Astrocyte (in vitro differentiated cells and primary cell): Measurements from ENCODE around the gene FSTL4. TPM values are rescaled to one million over a fixed set of nuclear protein-coding genes. Genes with fewer than 3 reads are reported as not detected.

ENCODE experiments used
- DNase-seq: peaks from one replicate; pipeline ENCODE4 v3.0.0-alpha.2; 2010; ENCODE audit warnings: low read depth
- FAIRE-seq: peaks from 2 replicates; lab custom pipeline; 2011; peaks lifted over from hg19 to GRCh38; lab: Jason Lieb, UNC
- H2AFZ ChIP-seq: 2 replicates; pipeline ENCODE4 v1.6.0; 2012; ENCODE audit warnings: low read depth, low read length, inconsistent platforms
- H3K27ac ChIP-seq: 2 replicates; pipeline ENCODE4 v1.5.1; 2011; ENCODE audit warnings: low read depth, low read length, inconsistent platforms
- H3K27me3 ChIP-seq: 2 replicates; pipeline ENCODE4 v1.6.0; 2011; ENCODE audit warnings: low read length, inconsistent platforms; ENCODE audit not compliant: insufficient read depth
- H3K36me3 ChIP-seq: 2 replicates; pipeline ENCODE4 v1.5.1; 2011; ENCODE audit warnings: low read length, inconsistent platforms; ENCODE audit not compliant: insufficient read depth
- H3K4me1 ChIP-seq: 2 replicates; pipeline ENCODE4 v1.5.1; 2011; ENCODE audit warnings: low read length, inconsistent platforms; ENCODE audit not compliant: insufficient read depth
- H3K4me2 ChIP-seq: 2 replicates; pipeline ENCODE4 v1.6.0; 2012; ENCODE audit warnings: low read length, inconsistent platforms
- H3K4me3 ChIP-seq: 2 replicates; pipeline ENCODE4 v1.5.1; 2011; ENCODE audit warnings: low read depth, mild to moderate bottlenecking, low read length, inconsistent platforms; ENCODE audit not compliant: insufficient read depth
- H3K79me2 ChIP-seq: 2 replicates; pipeline ENCODE4 v1.6.0; 2012; ENCODE audit warnings: mild to moderate bottlenecking, low read length, inconsistent platforms; ENCODE audit not compliant: insufficient read depth
- H3K9ac ChIP-seq: 2 replicates; pipeline ENCODE4 v1.6.0; 2012; ENCODE audit warnings: mild to moderate bottlenecking, low read length, inconsistent platforms
- H3K9me3 ChIP-seq: 2 replicates; pipeline ENCODE4 v1.5.1; 2012; ENCODE audit warnings: low read depth, mild to moderate bottlenecking, low read length, inconsistent platforms; ENCODE audit not compliant: insufficient read depth
- H4K20me1 ChIP-seq: 2 replicates; pipeline ENCODE4 v1.6.0; 2012; ENCODE audit warnings: low read length, inconsistent platforms; ENCODE audit not compliant: insufficient read depth
- H3K27ac Mint-ChIP-seq: one replicate; pipeline ENCODE4 v1.8.0; 2021; ENCODE audit warnings: mild to moderate bottlenecking, mixed read lengths; ENCODE audit not compliant: unreplicated experiment
- H3K27me3 Mint-ChIP-seq: one replicate; pipeline ENCODE4 v1.8.0; 2021; ENCODE audit warnings: low read depth, mixed read lengths; ENCODE audit not compliant: unreplicated experiment
- H3K36me3 Mint-ChIP-seq: one replicate; pipeline ENCODE4 v1.8.0; 2021; ENCODE audit warnings: low read depth, mixed read lengths; ENCODE audit not compliant: unreplicated experiment
- H3K4me1 Mint-ChIP-seq: one replicate; pipeline ENCODE4 v1.8.0; 2021; ENCODE audit warnings: low read depth, mixed read lengths; ENCODE audit not compliant: unreplicated experiment
- H3K4me3 Mint-ChIP-seq: one replicate; pipeline ENCODE4 v1.8.0; 2021; ENCODE audit warnings: mild to moderate bottlenecking, moderate library complexity, mixed read lengths; ENCODE audit not compliant: unreplicated experiment
- H3K9me3 Mint-ChIP-seq: one replicate; pipeline ENCODE4 v1.8.0; 2021; ENCODE audit warnings: mild to moderate bottlenecking, mixed read lengths; ENCODE audit not compliant: unreplicated experiment
- CTCF ChIP-seq: IDR thresholded peaks from 2 replicates; pipeline ENCODE4 v1.5.1; 2011; ENCODE audit warnings: low read depth, mild to moderate bottlenecking, inconsistent platforms, low read length, moderate library complexity; ENCODE audit not compliant: insufficient read depth
- EZH2 ChIP-seq: IDR thresholded peaks from 2 replicates; pipeline ENCODE4 v1.6.1; 2012; ENCODE audit warnings: mild to moderate bottlenecking, low read length, inconsistent platforms; ENCODE audit not compliant: insufficient read depth
- total RNA-seq: library from RNA; stranded (reverse); gene quantifications from 2 replicates; pipeline ENCODE4 v1.2.1, GENCODE V29; 2021

Gene FSTL4
- total RNA-seq, 1 donor from 2014 or later = not detected

GRCh38 chr5:133397990-133398645 lies 214.2 kb downstream of the FSTL4 start:
- no peak overlapping the region for H3K4me2 ChIP-seq
- no peak overlapping the region for H3K27ac ChIP-seq
- no peak overlapping the region for H3K27ac Mint-ChIP-seq
- H3K9me3 ChIP-seq = no peaks in the 10 kb centered on the region
- H3K27me3 ChIP-seq = no peaks in the 10 kb centered on the region
- no peak for DNase-seq
- no peak for FAIRE-seq
- H3K79me2 ChIP-seq = no peaks in the 10 kb centered on the region
- H3K27me3 Mint-ChIP-seq = peaks cover 29% of the 10 kb centered on the region
- H3K4me1 ChIP-seq = no peaks in the 10 kb centered on the region
- no peaks in the 10 kb centered on the region for H3K36me3 ChIP-seq
- TF ChIP-seq CTCF (no peak), EZH2 (no peak)
- no peaks in the 10 kb centered on the region for H4K20me1 ChIP-seq
- H3K9ac ChIP-seq = no peak overlapping the region
- no peak overlapping the region for H3K4me3 ChIP-seq
- H3K9me3 Mint-ChIP-seq = peaks cover 4% of the 10 kb centered on the region
- H3K36me3 Mint-ChIP-seq = no peaks in the 10 kb centered on the region
- no peak overlapping the region for H3K4me3 Mint-ChIP-seq
- H2AFZ ChIP-seq = no peak overlapping the region
- no peaks in the 10 kb centered on the region for H3K4me1 Mint-ChIP-seq

- DNase-seq = no peak
- H3K9me3 Mint-ChIP-seq = peaks cover 4% of the 10 kb centered on the region
- TF ChIP-seq EZH2 (no peak), CTCF (no peak)
- Histone ChIP-seq H3K4me1 (no peaks in the 10 kb centered on the region), H3K79me2 (no peaks in the 10 kb centered on the region), H3K4me2 (no peak overlapping the region), H3K9ac (no peak overlapping the region), H4K20me1 (no peaks in the 10 kb centered on the region), H3K36me3 (no peaks in the 10 kb centered on the region), H2AFZ (no peak overlapping the region), H3K9me3 (no peaks in the 10 kb centered on the region), H3K27ac (no peak overlapping the region), H3K4me3 (no peak overlapping the region), H3K27me3 (no peaks in the 10 kb centered on the region)
- no peak for FAIRE-seq
- H3K36me3 Mint-ChIP-seq = no peaks in the 10 kb centered on the region
- no peaks in the 10 kb centered on the region for H3K4me1 Mint-ChIP-seq
- no peak overlapping the region for H3K4me3 Mint-ChIP-seq
- no peak overlapping the region for H3K27ac Mint-ChIP-seq
- peaks cover 30% of the 10 kb centered on the region for H3K27me3 Mint-ChIP-seq
Observed at GRCh38 chr5:133397348-133397747, 215.0 kb downstream of the FSTL4 start.

- H3K27me3 ChIP-seq = no peaks in the 10 kb centered on the region
Observed at GRCh38 chr5:133396814-133397213, 215.5 kb downstream of the FSTL4 start.

More at GRCh38 chr5:133396814-133397213, 215.5 kb downstream of the FSTL4 start:
- H2AFZ ChIP-seq = no peak overlapping the region
- H3K9ac ChIP-seq = no peak overlapping the region
- H3K36me3 ChIP-seq = no peaks in the 10 kb centered on the region
- no peak overlapping the region for H3K27ac ChIP-seq
- Mint-ChIP-seq H3K9me3 (peaks cover 5% of the 10 kb centered on the region), H3K27me3 (peaks cover 35% of the 10 kb centered on the region), H3K4me3 (no peak overlapping the region), H3K27ac (no peak overlapping the region), H3K4me1 (no peaks in the 10 kb centered on the region), H3K36me3 (no peaks in the 10 kb centered on the region)
- no peaks in the 10 kb centered on the region for H3K79me2 ChIP-seq
- TF ChIP-seq EZH2 (no peak), CTCF (no peak)
- no peaks in the 10 kb centered on the region for H3K9me3 ChIP-seq
- FAIRE-seq = no peak
- H3K4me2 ChIP-seq = no peak overlapping the region
- H3K4me3 ChIP-seq = no peak overlapping the region
- no peak for DNase-seq
- H4K20me1 ChIP-seq = no peaks in the 10 kb centered on the region
- no peaks in the 10 kb centered on the region for H3K4me1 ChIP-seq
